GM12873 (cell line): Measurements from ENCODE around the gene TRAK1.

ENCODE experiments used
- CTCF ChIP-seq: IDR thresholded peaks from 2 replicates; pipeline ENCODE4 v1.5.1; 2012; ENCODE audit warnings: low read depth, mild to moderate bottlenecking, moderate library complexity, low read length, control low read depth; ENCODE audit not compliant: insufficient read depth; ENCODE audit errors: missing control alignments

The TRAK1 gene

DNA sequence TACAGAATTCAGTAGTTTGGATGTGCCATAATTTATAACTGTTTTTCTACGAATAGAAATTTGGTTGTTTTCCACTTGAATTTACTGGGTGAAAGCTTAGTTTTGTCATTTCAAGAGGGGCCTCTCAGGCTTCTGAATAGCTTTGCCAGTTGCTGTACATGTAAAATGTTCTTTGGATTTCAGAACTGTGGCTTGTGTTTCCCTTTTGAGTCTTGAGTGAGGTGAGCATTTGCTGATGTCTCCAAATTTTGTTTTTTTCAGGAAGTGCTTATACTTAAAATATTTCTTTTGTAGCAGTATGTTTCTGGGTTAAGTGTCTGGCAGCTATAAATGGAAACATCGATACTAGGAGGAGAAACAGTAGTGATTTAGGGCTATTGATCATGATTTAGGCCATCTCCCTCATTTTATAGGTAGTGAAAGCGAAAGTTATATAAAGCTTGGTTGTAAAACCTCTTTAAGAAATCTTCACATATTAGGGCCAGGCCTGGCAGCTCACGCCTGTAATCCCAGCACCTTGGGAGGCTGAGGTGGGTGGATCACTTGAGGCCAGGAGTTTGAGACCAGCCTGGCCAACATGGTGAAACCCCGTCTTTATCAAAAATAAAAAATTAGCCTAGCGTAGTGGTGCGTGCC lies 9.2 kb upstream of the TRAK1 start:
- TF ChIP-seq CTCF = no peak

DNA sequence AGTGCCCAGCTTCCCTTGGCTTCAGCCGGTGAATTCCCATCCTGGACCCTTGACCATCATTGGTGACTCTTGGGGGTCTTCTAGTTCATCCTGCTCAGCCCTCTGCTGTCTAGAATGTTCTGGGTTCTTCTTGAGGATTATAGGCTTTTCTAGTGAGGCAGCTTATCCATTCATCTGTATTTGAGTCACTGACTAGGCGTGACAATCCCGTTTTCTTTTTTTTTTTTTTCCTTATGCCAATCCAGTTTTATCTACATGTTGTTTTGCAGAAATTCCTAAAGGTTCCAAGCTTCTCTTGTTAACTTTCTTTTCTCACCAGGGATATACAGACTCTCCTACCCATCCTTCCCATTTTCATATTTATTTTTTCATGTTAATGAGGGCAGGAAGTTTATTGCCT lies 6.6 kb upstream of the TRAK1 start:
- TF ChIP-seq CTCF = no peak

DNA sequence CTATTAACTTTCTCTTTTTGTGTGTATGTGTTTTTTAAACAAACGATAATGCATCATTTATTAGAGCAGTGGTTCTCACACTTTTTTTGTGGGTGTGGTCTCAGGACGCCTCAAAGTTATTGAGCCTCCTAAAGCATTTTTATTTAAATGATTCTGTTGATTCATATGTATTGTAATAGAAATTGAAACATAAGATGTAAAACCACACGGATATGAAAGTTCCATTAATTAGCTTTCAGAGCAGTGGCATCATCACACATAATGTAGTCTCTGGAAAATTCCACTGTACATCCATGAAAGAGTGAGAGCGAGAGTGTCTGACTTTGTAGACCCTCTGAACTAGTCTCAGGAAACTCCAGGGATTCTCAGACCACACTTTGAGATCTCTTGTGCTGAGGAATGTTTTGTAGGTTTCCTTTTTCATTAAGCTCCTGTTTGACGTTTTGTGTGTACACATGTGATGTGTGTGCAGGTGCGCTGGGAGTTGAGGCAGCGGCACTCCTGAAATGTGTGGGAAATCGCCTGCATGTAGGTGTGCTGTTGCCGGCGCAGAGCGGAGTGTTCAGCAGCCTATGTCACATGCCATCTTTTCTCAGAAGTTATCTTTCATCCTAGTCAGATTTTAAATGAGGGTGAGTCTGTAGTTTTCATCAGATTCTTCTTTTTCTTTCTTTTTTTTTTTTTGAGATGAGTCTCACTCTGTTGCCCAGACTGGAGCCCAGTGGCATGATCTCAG lies 5.3 kb upstream of the TRAK1 start:
- TF ChIP-seq CTCF = no peak

DNA sequence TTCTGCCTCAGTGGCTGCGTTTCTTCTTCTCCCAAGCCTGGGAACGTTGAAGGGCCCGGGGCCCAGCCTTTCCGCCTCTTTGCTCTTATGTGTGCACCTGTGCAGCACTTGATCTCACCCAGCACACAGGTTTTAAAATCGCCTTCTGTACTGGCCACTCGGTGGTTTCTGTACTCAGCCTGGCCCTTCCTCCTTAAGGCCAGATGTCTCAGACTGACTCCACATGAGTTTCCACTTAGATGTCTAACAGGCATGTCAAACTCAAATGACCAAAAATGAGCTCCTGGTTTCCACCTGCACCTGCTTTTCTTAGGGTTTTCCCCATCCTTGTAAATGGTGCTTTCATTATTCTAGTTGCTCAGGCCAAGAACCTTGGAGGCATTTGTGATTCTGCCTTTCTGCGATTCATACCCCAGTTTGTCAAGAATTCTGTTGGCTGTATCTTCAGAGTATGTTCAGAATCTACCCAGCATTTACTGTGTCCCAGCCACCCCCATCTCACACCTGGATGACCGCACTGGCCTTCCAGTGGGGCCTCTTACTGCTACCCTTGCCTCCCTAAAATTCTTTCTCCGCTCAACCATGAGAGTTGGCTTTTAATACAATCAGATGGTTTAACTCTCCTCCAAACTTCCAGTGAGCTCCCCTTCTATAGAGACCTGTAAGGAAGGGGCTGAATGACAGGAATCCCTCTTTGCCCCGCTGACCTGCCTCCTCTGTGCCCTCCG lies 2.2 kb upstream of the TRAK1 start:
- no peak for TF ChIP-seq CTCF

- no peak for TF ChIP-seq CTCF
These were observed 849 bp downstream of the TRAK1 start for GRCh38 chr3:42092006-42092405.

GRCh38 chr3:42094128-42094527 lies 3.0 kb downstream of the TRAK1 start:
- no peak for TF ChIP-seq CTCF

GRCh38 chr3:42094691-42095391 lies 3.7 kb downstream of the TRAK1 start:
- TF ChIP-seq CTCF = no peak
